ENCODE measurements around the gene AP3M1. TPM values are rescaled to one million over a fixed set of nuclear protein-coding genes. Genes with fewer than 3 reads are reported as not detected.
"Not testable (repeated sequence)": the region's sequence is repeated elsewhere in the genome, so short reads cannot be mapped to it uniquely, and the experiment has no call there.

Gene AP3M1
- total RNA-seq, 2 donors from 2014 or later, result 47.2 to 53.5 TPM

DNA sequence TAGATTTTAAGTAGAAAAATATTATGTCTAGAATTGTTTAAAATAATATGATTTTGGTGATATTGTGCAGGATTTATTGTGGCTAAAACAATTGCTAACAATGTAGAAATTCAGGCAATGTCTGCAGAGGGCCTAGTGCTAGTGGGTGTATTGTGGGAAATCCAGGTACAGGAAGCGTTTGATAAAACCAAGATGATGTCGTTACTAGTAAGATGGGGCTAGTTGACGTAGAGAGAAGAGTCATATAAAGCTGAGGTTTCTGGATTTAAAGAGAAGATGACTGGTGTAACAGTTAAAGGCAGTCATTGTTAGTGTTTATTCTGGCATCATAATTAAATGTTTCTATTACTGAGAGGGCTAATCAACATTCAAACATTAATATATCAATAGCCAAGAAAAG, 43.9 kb upstream of the AP3M1 start:
- H3K36me3 ChIP-seq (ENCODE audit: control insufficient read depth, insufficient read depth, low read length), result peaks cover 3% of the 10 kb centered on the region
- Mint-ChIP-seq H3K27ac (peak overlapping the region; percentile 64), H3K36me3 (ENCODE audit: low read depth) (no peaks in the 10 kb centered on the region), H3K4me1 (peaks cover 7% of the 10 kb centered on the region), H3K9me3 (no peaks in the 10 kb centered on the region), H3K27me3 (ENCODE audit: insufficient read depth) (no peaks in the 10 kb centered on the region), H3K4me3 (no peak overlapping the region)
- H3K9ac ChIP-seq (ENCODE audit: extremely low read depth, low read length, poor library complexity, severe bottlenecking), result no peak overlapping the region
- H3K27ac ChIP-seq (ENCODE audit: low read depth, low read length), result no peak overlapping the region
- H3K4me1 ChIP-seq (ENCODE audit: control insufficient read depth, insufficient read depth, low read length), result no peaks in the 10 kb centered on the region
- TF ChIP-seq, protein P1, sequence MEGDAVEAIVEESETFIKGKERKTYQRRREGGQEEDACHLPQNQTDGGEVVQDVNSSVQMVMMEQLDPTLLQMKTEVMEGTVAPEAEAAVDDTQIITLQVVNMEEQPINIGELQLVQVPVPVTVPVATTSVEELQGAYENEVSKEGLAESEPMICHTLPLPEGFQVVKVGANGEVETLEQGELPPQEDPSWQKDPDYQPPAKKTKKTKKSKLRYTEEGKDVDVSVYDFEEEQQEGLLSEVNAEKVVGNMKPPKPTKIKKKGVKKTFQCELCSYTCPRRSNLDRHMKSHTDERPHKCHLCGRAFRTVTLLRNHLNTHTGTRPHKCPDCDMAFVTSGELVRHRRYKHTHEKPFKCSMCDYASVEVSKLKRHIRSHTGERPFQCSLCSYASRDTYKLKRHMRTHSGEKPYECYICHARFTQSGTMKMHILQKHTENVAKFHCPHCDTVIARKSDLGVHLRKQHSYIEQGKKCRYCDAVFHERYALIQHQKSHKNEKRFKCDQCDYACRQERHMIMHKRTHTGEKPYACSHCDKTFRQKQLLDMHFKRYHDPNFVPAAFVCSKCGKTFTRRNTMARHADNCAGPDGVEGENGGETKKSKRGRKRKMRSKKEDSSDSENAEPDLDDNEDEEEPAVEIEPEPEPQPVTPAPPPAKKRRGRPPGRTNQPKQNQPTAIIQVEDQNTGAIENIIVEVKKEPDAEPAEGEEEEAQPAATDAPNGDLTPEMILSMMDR (conservative IDR thresholded peaks at IDR 0.05), result no peak
- no peak for DNase-seq
- H3K4me3 ChIP-seq (ENCODE audit: low read length), result no peak overlapping the region
- no peaks in the 10 kb centered on the region for H3K27me3 ChIP-seq (ENCODE audit: control insufficient read depth, insufficient read depth, low read length, poor library complexity, severe bottlenecking)
- H3K9me3 ChIP-seq (ENCODE audit: control insufficient read depth, low read length), result no peaks in the 10 kb centered on the region
- WGBS, 2 experiments (ENCODE audit: insufficient coverage in 1 of 2, insufficient read length in 1 of 2), result 93 to 95% methylated on average over 3 of the region's 3 CpGs

DNA sequence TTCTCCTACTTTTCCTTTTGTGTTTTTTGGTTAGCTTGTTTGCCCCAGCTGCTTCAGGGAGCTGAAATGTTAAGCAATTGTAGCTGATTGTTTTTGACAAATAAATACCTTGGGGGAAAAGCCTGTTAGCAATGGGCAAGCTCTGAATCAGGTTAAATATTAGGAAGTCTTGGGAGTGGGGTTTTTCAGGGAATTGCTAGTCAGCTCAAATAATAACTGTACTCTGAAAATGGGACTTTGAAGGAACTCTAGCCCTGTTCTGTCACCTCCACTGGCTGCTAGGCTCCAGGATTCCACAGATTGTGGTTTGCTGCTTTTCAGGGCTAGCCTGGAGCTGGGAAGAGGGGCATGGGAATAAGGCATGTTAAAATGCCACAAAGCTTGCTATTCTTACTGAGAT, 39.9 kb upstream of the AP3M1 start:
- H3K27ac Mint-ChIP-seq, result peak overlapping the region; percentile 69
- H3K9ac ChIP-seq (ENCODE audit: extremely low read depth, low read length, poor library complexity, severe bottlenecking), result no peak overlapping the region
- H3K4me3 Mint-ChIP-seq, result no peak overlapping the region
- no peak overlapping the region for H3K27ac ChIP-seq (ENCODE audit: low read depth, low read length)
- no peak for DNase-seq
- no peaks in the 10 kb centered on the region for H3K36me3 ChIP-seq (ENCODE audit: control insufficient read depth, insufficient read depth, low read length)
- no peaks in the 10 kb centered on the region for H3K4me1 ChIP-seq (ENCODE audit: control insufficient read depth, insufficient read depth, low read length)
- no peaks in the 10 kb centered on the region for H3K9me3 Mint-ChIP-seq
- no peaks in the 10 kb centered on the region for H3K27me3 Mint-ChIP-seq (ENCODE audit: insufficient read depth)
- no peaks in the 10 kb centered on the region for H3K27me3 ChIP-seq (ENCODE audit: control insufficient read depth, insufficient read depth, low read length, poor library complexity, severe bottlenecking)
- H3K4me3 ChIP-seq (ENCODE audit: low read length), result no peak overlapping the region
- peaks cover 9% of the 10 kb centered on the region for H3K4me1 Mint-ChIP-seq
- peaks cover 2% of the 10 kb centered on the region for H3K36me3 Mint-ChIP-seq (ENCODE audit: low read depth)
- H3K9me3 ChIP-seq (ENCODE audit: control insufficient read depth, low read length), result no peaks in the 10 kb centered on the region
- TF ChIP-seq, protein P1 (conservative IDR thresholded peaks at IDR 0.05), result no peak

DNA sequence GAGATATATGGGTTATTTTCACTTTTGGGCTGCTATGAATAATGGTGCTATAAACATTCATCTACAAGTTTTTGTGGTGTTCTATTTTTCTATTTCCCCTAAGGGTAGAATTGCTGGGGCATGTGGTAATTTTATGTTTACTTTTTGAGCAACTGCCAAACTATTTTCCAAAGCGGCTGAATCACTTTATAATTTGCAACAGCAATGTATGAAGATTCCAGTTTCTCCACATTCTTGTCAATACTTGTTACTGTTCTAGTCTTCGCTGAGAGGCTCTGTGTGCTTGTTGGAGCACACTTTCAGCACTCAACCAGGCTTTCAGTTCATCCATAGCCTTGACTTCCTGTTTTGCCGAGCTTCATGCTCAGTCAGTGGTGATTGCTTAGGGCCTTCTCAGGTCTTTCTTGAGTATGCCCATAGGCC, 39.4 kb upstream of the AP3M1 start:
- Mint-ChIP-seq H3K9me3 (no peaks in the 10 kb centered on the region), H3K4me1 (peaks cover 9% of the 10 kb centered on the region), H3K27me3 (ENCODE audit: insufficient read depth) (no peaks in the 10 kb centered on the region), H3K36me3 (ENCODE audit: low read depth) (peaks cover 2% of the 10 kb centered on the region), H3K27ac (peak overlapping the region; percentile 69), H3K4me3 (no peak overlapping the region)
- Histone ChIP-seq H3K4me3 (ENCODE audit: low read length) (no peak overlapping the region), H3K4me1 (ENCODE audit: control insufficient read depth, insufficient read depth, low read length) (no peaks in the 10 kb centered on the region), H3K9me3 (ENCODE audit: control insufficient read depth, low read length) (no peaks in the 10 kb centered on the region), H3K27ac (ENCODE audit: low read depth, low read length) (no peak overlapping the region), H3K36me3 (ENCODE audit: control insufficient read depth, insufficient read depth, low read length) (no peaks in the 10 kb centered on the region), H3K27me3 (ENCODE audit: control insufficient read depth, insufficient read depth, low read length, poor library complexity, severe bottlenecking) (no peaks in the 10 kb centered on the region), H3K9ac (ENCODE audit: extremely low read depth, low read length, poor library complexity, severe bottlenecking) (no peak overlapping the region)
- DNase-seq, result no peak
- TF ChIP-seq, protein P1 (conservative IDR thresholded peaks at IDR 0.05), result no peak
- 78 to 80% methylated on average over 3 of the region's 3 CpGs for WGBS, 2 experiments (ENCODE audit: insufficient coverage in 1 of 2, insufficient read length in 1 of 2)

DNA sequence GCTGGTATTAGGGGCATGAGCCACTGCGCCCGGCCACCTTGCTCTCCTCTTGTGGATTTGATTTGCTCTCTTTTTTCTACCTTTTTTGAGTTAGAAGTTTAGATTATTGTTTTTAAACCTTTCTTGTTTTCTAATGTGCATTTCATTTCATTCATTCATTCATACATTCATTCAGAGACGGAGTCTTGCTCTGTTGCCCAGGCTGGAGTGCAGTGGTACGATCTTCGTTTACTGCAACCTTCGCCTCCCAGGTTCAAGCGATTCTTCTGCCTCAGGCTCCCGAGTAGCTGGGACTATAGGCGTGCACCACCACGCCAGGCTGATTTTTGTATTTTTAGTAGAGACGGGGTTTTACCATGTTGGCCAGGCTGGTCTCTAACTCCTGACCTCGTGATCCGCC, 38.0 kb upstream of the AP3M1 start:
- not testable (repeated sequence) for H3K9ac ChIP-seq (ENCODE audit: extremely low read depth, low read length, poor library complexity, severe bottlenecking); H3K4me1 ChIP-seq (ENCODE audit: control insufficient read depth, insufficient read depth, low read length); H3K27ac ChIP-seq (ENCODE audit: low read depth, low read length); DNase-seq; H3K36me3 ChIP-seq (ENCODE audit: control insufficient read depth, insufficient read depth, low read length); H3K9me3 Mint-ChIP-seq; H3K27me3 Mint-ChIP-seq (ENCODE audit: insufficient read depth); H3K27ac Mint-ChIP-seq; H3K9me3 ChIP-seq (ENCODE audit: control insufficient read depth, low read length); H3K4me3 ChIP-seq (ENCODE audit: low read length); H3K4me1 Mint-ChIP-seq; H3K36me3 Mint-ChIP-seq (ENCODE audit: low read depth); H3K4me3 Mint-ChIP-seq; H3K27me3 ChIP-seq (ENCODE audit: control insufficient read depth, insufficient read depth, low read length, poor library complexity, severe bottlenecking)
- WGBS, 2 experiments (ENCODE audit: insufficient coverage in 1 of 2, insufficient read length in 1 of 2), result 86 to 95% methylated on average over 9 to 13 of the region's 13 CpGs
